ENCODE measurements around the gene ATP9B. TPM values are rescaled to one million over a fixed set of nuclear protein-coding genes. Genes with fewer than 3 reads are reported as not detected.

Gene ATP9B
- total RNA-seq, 1 experiment from 2014 or later, result 20.9 TPM

GRCh38 chr18:79372461-79372860 is 303.3 kb downstream of the ATP9B start:
- H2AK5ac ChIP-seq (ENCODE audit: insufficient read length, low read length), result no peak overlapping the region
- no peak overlapping the region for H4K8ac ChIP-seq (replicated peaks; ENCODE audit: insufficient read length, low read depth, low read length)
- no peak overlapping the region for H3T11ph ChIP-seq (ENCODE audit: low read length)
- no peaks in the 10 kb centered on the region for H3K27me3 Mint-ChIP-seq (ENCODE audit: low read depth)
- H3K36me3 Mint-ChIP-seq (ENCODE audit: insufficient read depth in 1 of 3, low read depth in 3 of 3), result peaks cover 2 to 12% (median 8%) of the 10 kb centered on the region in 3 experiments; a peak in 4 of 7 replicates
- no peak overlapping the region for H3K4me2 ChIP-seq (ENCODE audit: insufficient read depth, insufficient read length, low read length)
- H3K4ac ChIP-seq (ENCODE audit: low read depth, low read length), result no peak overlapping the region
- H2AFZ ChIP-seq (ENCODE audit: low read length), result no peak overlapping the region
- no peak overlapping the region for H2BK5ac ChIP-seq (ENCODE audit: insufficient read length, low read length)
- H3K79me2 ChIP-seq (ENCODE audit: insufficient read depth, low read length), result no peaks in the 10 kb centered on the region
- H2BK12ac ChIP-seq (ENCODE audit: insufficient read length, low read depth, low read length), result no peak overlapping the region
- H3K23ac ChIP-seq (ENCODE audit: insufficient read length, low read depth, low read length), result no peak overlapping the region
- H4K91ac ChIP-seq (ENCODE audit: insufficient read length, low read depth, low read length), result no peak overlapping the region
- H3K56ac ChIP-seq (ENCODE audit: insufficient read length, low read depth, low read length), result no peak overlapping the region
- DNase-seq, result no peak
- no peak overlapping the region for H3K4me3 Mint-ChIP-seq
- H3K79me1 ChIP-seq (ENCODE audit: insufficient read depth, low read depth, low read length, poor library complexity, severe bottlenecking), result no peaks in the 10 kb centered on the region
- no peak overlapping the region for H4K5ac ChIP-seq (ENCODE audit: insufficient read length, low read depth, low read length)
- H2BK20ac ChIP-seq (ENCODE audit: low read depth, low read length, poor library complexity, severe bottlenecking), result no peak overlapping the region
- H3K14ac ChIP-seq (ENCODE audit: insufficient read depth, low read length), result no peak overlapping the region
- no peaks in the 10 kb centered on the region for H3K27me3 ChIP-seq (ENCODE audit: insufficient read depth, low read length)
- no peak overlapping the region for H2BK15ac ChIP-seq (ENCODE audit: low read depth, low read length)
- H3K4me1 Mint-ChIP-seq, result peaks cover 4% of the 10 kb centered on the region in 2 experiments; a peak in 2 of 4 replicates
- WGBS (ENCODE audit: extremely low coverage, insufficient read length, low lambda C conversion rate), result no CpG with 5 or more reads among the region's 10 CpGs
- H3K9me3 ChIP-seq (ENCODE audit: control insufficient read depth, low read depth, low read length), result no peaks in the 10 kb centered on the region
- no peak for TF ChIP-seq CTCF (conservative IDR thresholded peaks at IDR 0.05)
- H3K18ac ChIP-seq (ENCODE audit: insufficient read length, low read depth, low read length), result no peak overlapping the region
- no peak overlapping the region for H3K27ac ChIP-seq (ENCODE audit: insufficient read length, low read depth, low read length)
- no peaks in the 10 kb centered on the region for H3K4me1 ChIP-seq (ENCODE audit: insufficient read depth, low read length)
- H2BK120ac ChIP-seq (ENCODE audit: low read depth, low read length, poor library complexity, severe bottlenecking), result no peak overlapping the region
- H3K23me2 ChIP-seq (ENCODE audit: insufficient read length, low read depth, low read length, poor library complexity, severe bottlenecking), result no peaks in the 10 kb centered on the region
- H3K9ac ChIP-seq (ENCODE audit: extremely low read depth, insufficient read length, low read length), result no peak overlapping the region
- no peaks in the 10 kb centered on the region for H3K9me3 Mint-ChIP-seq
- no peaks in the 10 kb centered on the region for H4K20me1 ChIP-seq (ENCODE audit: control insufficient read depth, insufficient read depth, insufficient read length)
- no peak overlapping the region for H3K27ac Mint-ChIP-seq
